AG04449 (cell line): ENCODE data around the gene PLEKHN1.

Source experiments
- CTCF ChIA-PET: fragments of 350-600 bp; formaldehyde crosslinking; extraction: SDS; loops from one replicate; lab custom pipeline; 2021; ENCODE audit warnings: antibody characterized with exemption; lab: Yijun Ruan, JAX
- POLR2A ChIA-PET: fragments of 400-600, 350-600 bp; formaldehyde crosslinking; extraction: SDS; loops from one replicate; lab custom pipeline; 2020; ENCODE audit warnings: antibody characterized with exemption, inconsistent platforms; lab: Yijun Ruan, JAX
- DNase-seq: peaks from one replicate; pipeline ENCODE4 v3.0.0-alpha.2; 2010; ENCODE audit warnings: low read depth, low spot score
- H3K4me3 ChIP-seq: 2 replicates; pipeline ENCODE4 v1.5.1; 2011; ENCODE audit warnings: low read depth, mild to moderate bottlenecking, control low read depth, low read length
- CTCF ChIP-seq: IDR thresholded peaks from one replicate; pipeline ENCODE4 v1.5.1; 2011; ENCODE audit warnings: mild to moderate bottlenecking, moderate library complexity, low read length, control low read depth, inconsistent platforms; ENCODE audit not compliant: insufficient read depth; ENCODE audit errors: missing control alignments

PLEKHN1 gene

GRCh38 chr1:941015-941587 is 25.2 kb upstream of the PLEKHN1 start:
- TF ChIP-seq CTCF, result no peak
- ChIA-PET CTCF (interaction anchor here (1.3 to 7.6 kb wide), 7 partner anchors 11 to 42 kb away, joined by 3 to 67 read pairs (median 7); no protein-coding TSS in a partner anchor), POLR2A (interaction anchor here (0.8 kb wide), 1 partner anchor 26 kb away, joined by 3 read pairs; no protein-coding TSS in a partner anchor)
- peak overlapping the region; percentile 15; the same call in 1 of the 2 replicates for H3K4me3 ChIP-seq
- DNase-seq, result no peak

GRCh38 chr1:941588-942383 is 24.5 kb upstream of the PLEKHN1 start:
- CTCF ChIA-PET, result interaction anchor here (1.1 to 7.6 kb wide), 6 partner anchors 10 to 42 kb away, joined by 3 to 67 read pairs (median 8); no protein-coding TSS in a partner anchor

GRCh38 chr1:942411-942821 is 23.9 kb upstream of the PLEKHN1 start:
- DNase-seq, result no peak
- CTCF ChIA-PET, result interaction anchor here (1.1 to 7.6 kb wide), 5 partner anchors 10 to 41 kb away, joined by 3 to 67 read pairs (median 9); no protein-coding TSS in a partner anchor
- TF ChIP-seq CTCF, result no peak
- H3K4me3 ChIP-seq, result peak overlapping the region; percentile 36
- POLR2A ChIA-PET, result interaction anchor here (1.0 to 1.5 kb wide), 2 partner anchors 10 to 25 kb away, joined by 4 to 5 read pairs; partner anchors contain the start of gene PLEKHN1

More at GRCh38 chr1:941588-942383, 24.5 kb upstream of the PLEKHN1 start:
- peak overlapping the region; percentile 36 for H3K4me3 ChIP-seq
- POLR2A ChIA-PET, result interaction anchor here (1.5 kb wide), 1 partner anchor 25 kb away, joined by 5 read pairs; the partner anchor contains the start of gene PLEKHN1
- no peak for TF ChIP-seq CTCF
- DNase-seq, result no peak

- TF ChIP-seq CTCF, result no peak
- ChIA-PET CTCF (interaction anchor here (0.6 to 7.6 kb wide), 4 partner anchors 13 to 73 kb away, joined by 3 to 67 read pairs (median 4); no protein-coding TSS in a partner anchor), POLR2A (interaction anchor here (0.5 to 1.5 kb wide), 4 partner anchors 9 to 24 kb away, joined by 3 to 5 read pairs (median 4); partner anchors contain the start of genes NOC2L and PLEKHN1)
- DNase-seq, result no peak
- peak overlapping the region; percentile 8; the same call in 1 of the 2 replicates for H3K4me3 ChIP-seq
These were observed 23.3 kb upstream of the PLEKHN1 start for GRCh38 chr1:942864-943533.

GRCh38 chr1:943545-944340 is 22.5 kb upstream of the PLEKHN1 start:
- CTCF ChIA-PET, result interaction anchor here (0.6 to 7.6 kb wide), 3 partner anchors 38 to 74 kb away, joined by 3 to 67 read pairs (median 9); no protein-coding TSS in a partner anchor
- POLR2A ChIA-PET, result interaction anchor here (0.5 to 0.7 kb wide), 3 partner anchors 15 to 17 kb away, joined by 3 to 4 read pairs (median 3); partner anchors contain the start of gene NOC2L
- no peak overlapping the region for H3K4me3 ChIP-seq
- no peak for DNase-seq
- no peak for TF ChIP-seq CTCF
